GM13977 (cell line): ENCODE data around the gene SEL1L2.
"Not testable (repeated sequence)": the region's sequence is repeated elsewhere in the genome, so short reads cannot be mapped to it uniquely, and the experiment has no call there.

Experiments used
- DNase-seq: peaks from one replicate; pipeline ENCODE4 v3.0.0; 2012; ENCODE audit warnings: low spot score
- CTCF ChIP-seq: IDR thresholded peaks from 2 replicates; pipeline ENCODE4 v1.5.1; 2012; ENCODE audit warnings: mild to moderate bottlenecking, control low read depth; ENCODE audit not compliant: insufficient read depth; ENCODE audit errors: extremely low read depth, missing control alignments
- in situ Hi-C: fragments of 300-500 bp; cut with MboI; formaldehyde crosslinking; loops from one replicate; pipeline ENCODE4 v1.12.0; 2022; ENCODE audit warnings: low sequenced_read_pairs, low pct_unique_long_range_greater_than_20kb, mixed read lengths, inconsistent platforms; ENCODE audit not compliant: unreplicated experiment

The SEL1L2 gene

GRCh38 chr20:14005996-14006395 lies 15.6 kb upstream of the SEL1L2 start:
- in situ Hi-C loops = no loop called here
- no peak for TF ChIP-seq CTCF
- no peak for DNase-seq

DNA sequence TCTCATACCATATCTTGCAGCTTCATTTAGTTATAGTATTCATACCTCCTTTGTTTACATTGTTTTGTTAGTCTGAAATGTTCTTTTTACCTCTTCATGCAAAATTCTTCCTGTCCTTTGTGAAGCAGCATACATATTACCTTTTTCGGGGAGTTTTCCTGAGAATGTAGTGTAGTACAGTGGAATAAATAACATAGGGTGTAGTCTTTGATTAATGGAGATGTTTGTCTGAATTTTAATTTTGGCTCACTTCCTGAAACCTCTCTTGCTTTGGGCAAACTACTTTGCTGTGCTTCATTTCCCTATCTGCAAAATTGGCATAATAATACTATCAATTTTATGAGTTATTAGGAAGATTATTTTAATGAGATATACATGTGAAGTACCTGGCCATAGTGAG lies 10.5 kb upstream of the SEL1L2 start:
- DNase-seq = no peak
- TF ChIP-seq CTCF = no peak
- in situ Hi-C loops = no loop called here

DNA sequence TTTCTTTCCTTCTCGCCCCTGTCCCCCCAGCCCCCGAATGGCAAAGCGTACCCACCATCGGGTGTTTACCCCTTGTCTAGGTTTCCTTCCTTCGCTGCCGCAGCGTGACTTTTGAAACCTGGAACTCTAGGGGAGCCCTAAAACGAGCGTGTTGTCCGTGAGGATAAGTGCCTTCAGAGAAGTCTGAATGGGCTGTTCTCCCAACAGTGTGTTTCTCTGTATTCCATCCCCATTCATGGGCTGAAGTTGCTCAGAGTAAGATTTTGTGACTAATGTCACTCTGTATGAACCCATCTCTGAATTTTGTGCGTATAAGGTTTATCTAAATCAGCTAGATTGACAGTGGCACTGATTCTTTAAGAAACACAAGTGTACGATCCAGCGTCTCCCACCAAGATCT lies 5.9 kb upstream of the SEL1L2 start:
- in situ Hi-C loops = no loop called here
- DNase-seq = no peak
- TF ChIP-seq CTCF = no peak

DNA sequence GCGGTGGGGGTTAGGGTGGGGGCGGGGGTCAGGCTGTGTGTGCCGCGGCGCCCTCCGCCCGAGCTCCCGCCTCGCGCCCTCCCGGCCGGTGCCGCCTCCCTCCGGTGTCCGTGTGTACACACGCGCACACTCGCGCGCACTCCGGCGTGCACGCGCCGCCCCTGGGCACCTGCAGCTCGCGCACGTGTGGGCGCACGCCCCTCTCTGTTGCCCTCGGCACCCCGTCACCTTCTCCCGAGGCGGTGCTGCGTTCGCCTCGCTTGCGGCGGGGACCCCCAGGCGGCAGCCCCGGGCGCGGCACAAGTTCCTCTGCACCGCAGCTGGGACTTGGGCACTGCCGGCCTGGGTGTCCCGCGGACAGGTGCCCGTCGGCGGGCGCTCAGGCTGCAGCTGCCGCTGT lies 5.4 kb upstream of the SEL1L2 start:
- in situ Hi-C loops = no loop called here

GRCh38 chr20:13995086-13995665 lies 4.8 kb upstream of the SEL1L2 start, which contains the start of gene MACROD2:
Gene MACROD2 (plus strand): TSS chr20:13995516.
- in situ Hi-C loops = no loop called here
- no peak for TF ChIP-seq CTCF
- DNase-seq = peak; percentile 73

More for the DNA sequence above, 5.4 kb upstream of the SEL1L2 start:
- DNase-seq = no peak
- TF ChIP-seq CTCF = no peak

DNA sequence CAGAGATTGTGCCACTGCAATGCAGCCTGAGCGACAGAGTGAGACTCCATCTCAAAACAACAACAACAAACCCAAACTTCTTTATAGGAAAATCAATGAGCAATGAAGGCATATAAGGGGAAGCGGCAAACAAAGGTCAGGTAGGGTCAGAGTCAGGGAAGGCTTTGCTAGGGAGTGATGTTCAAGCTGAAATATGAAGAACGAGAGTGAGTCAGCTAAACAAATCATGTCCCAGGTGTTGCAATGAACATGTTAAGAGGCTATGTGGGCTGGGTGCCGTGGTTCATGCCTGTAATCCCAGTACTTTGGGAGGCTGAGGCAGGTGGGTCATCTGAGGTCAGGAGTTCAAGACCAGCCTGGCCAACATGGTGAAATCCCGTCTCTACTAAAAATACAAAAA lies 1.5 kb upstream of the SEL1L2 start:
- DNase-seq, in situ Hi-C loops: not testable (repeated sequence)

DNA sequence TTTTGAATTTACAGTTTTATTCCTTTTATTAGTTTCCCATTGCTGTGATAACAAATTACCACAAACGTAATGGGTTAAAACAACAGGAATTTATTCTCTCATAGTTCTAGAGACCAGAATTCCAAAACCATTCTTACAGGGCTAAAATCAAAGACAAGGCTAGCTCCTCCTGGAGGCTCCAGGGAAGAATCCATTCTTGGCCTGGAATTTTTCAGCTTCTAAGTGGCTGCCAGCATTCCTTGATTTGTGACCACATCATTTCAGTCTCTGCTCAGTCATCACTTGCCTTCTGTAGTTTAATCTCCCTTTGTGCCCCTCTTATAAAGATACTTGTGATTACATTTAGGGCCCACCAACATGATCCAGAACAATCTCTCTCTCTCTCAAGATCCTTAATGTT lies 897 bp upstream of the SEL1L2 start:
- in situ Hi-C loops = no loop called here
- DNase-seq = no peak
- no peak for TF ChIP-seq CTCF
